Large intestine (tissue), 3 donors: ENCODE measurements around the gene RAD51B. TPM values are rescaled to one million over a fixed set of nuclear protein-coding genes. Genes with fewer than 3 reads are reported as not detected.

Experiments
- DNase-seq, 2 donors: peaks; one replicate each; pipeline versions ENCODE4 v3.0.0 to v3.0.0-alpha.2; 2013
- H3K27ac ChIP-seq: one replicate; pipeline ENCODE4 v1.5.1; 2013; ENCODE audit warnings: low read length
- H3K27me3 ChIP-seq: 2 replicates; pipeline ENCODE4 v1.6.1; 2013; ENCODE audit warnings: low read length; ENCODE audit not compliant: control insufficient read depth, insufficient read depth
- H3K36me3 ChIP-seq: 2 replicates; pipeline ENCODE4 v1.6.1; 2013; ENCODE audit warnings: low read length; ENCODE audit not compliant: control insufficient read depth, insufficient read depth
- H3K4me1 ChIP-seq: one replicate; pipeline ENCODE4 v1.6.1; 2013; ENCODE audit warnings: low read length; ENCODE audit not compliant: control insufficient read depth, insufficient read depth
- H3K4me3 ChIP-seq: one replicate; pipeline ENCODE4 v1.5.1; 2013; ENCODE audit warnings: low read length
- H3K9me3 ChIP-seq: one replicate; pipeline ENCODE4 v1.6.1; 2013; ENCODE audit warnings: mild to moderate bottlenecking, low read depth, low read length, moderate library complexity; ENCODE audit not compliant: control insufficient read depth
- WGBS: methylation state at CpG from one replicate; pipeline ENCODE4 v1.1.5; 2013; ENCODE audit warnings: low lambda C conversion rate; ENCODE audit not compliant: insufficient coverage; 5-methylcytosine and 5-hydroxymethylcytosine counted together
- polyA plus RNA-seq: library from polyadenylated mRNA; unstranded; fragments of 120-200 nt; gene quantifications from one replicate; pipeline ENCODE4 v1.2.1, GENCODE V29; 2013

Gene RAD51B
- polyA plus RNA-seq, 1 donor = 6.4 TPM

- Histone ChIP-seq H3K27ac (peak overlapping the region; percentile 92), H3K4me1 (peaks cover 49% of the 10 kb centered on the region), H3K4me3 (no peak overlapping the region), H3K27me3 (no peaks in the 10 kb centered on the region), H3K36me3 (no peaks in the 10 kb centered on the region), H3K9me3 (no peaks in the 10 kb centered on the region)
- WGBS = no CpG with 5 or more reads among the region's 7 CpGs
- peak; percentile 84 to 91 for DNase-seq
Observed at GRCh38 chr14:68392393-68393141, 573.0 kb downstream of the RAD51B start.

GRCh38 chr14:68393259-68393658 lies 573.7 kb downstream of the RAD51B start:
- peak overlapping the region; percentile 92 for H3K27ac ChIP-seq
- H3K4me3 ChIP-seq = no peak overlapping the region
- peaks cover 56% of the 10 kb centered on the region for H3K4me1 ChIP-seq
- no peak for DNase-seq
- H3K36me3 ChIP-seq = no peaks in the 10 kb centered on the region
- H3K9me3 ChIP-seq = no peaks in the 10 kb centered on the region
- no CpG with 5 or more reads among the region's 7 CpGs for WGBS
- H3K27me3 ChIP-seq = no peaks in the 10 kb centered on the region

- no CpG with 5 or more reads among the region's 6 CpGs for WGBS
- Histone ChIP-seq H3K36me3 (no peaks in the 10 kb centered on the region), H3K27ac (peak overlapping the region; percentile 92), H3K4me3 (no peak overlapping the region), H3K4me1 (peaks cover 58% of the 10 kb centered on the region), H3K9me3 (no peaks in the 10 kb centered on the region), H3K27me3 (no peaks in the 10 kb centered on the region)
- DNase-seq = no peak
Observed at GRCh38 chr14:68394118-68394763, 574.7 kb downstream of the RAD51B start.

- peaks cover 58% of the 10 kb centered on the region for H3K4me1 ChIP-seq
- no peaks in the 10 kb centered on the region for H3K36me3 ChIP-seq
- H3K27me3 ChIP-seq = no peaks in the 10 kb centered on the region
- no peak overlapping the region for H3K4me3 ChIP-seq
- peak overlapping the region; percentile 92 for H3K27ac ChIP-seq
- 71% methylated on average over 1 of the region's 11 CpGs for WGBS
- H3K9me3 ChIP-seq = no peaks in the 10 kb centered on the region
- DNase-seq = no peak
Observed at GRCh38 chr14:68394764-68395143, 575.2 kb downstream of the RAD51B start.

GRCh38 chr14:68395604-68396003 lies 576.0 kb downstream of the RAD51B start:
- H3K4me1 ChIP-seq = peaks cover 58% of the 10 kb centered on the region
- no peaks in the 10 kb centered on the region for H3K36me3 ChIP-seq
- no peak overlapping the region for H3K4me3 ChIP-seq
- WGBS = 100% methylated on average over 1 of the region's 4 CpGs
- H3K27ac ChIP-seq = no peak overlapping the region
- no peaks in the 10 kb centered on the region for H3K27me3 ChIP-seq
- H3K9me3 ChIP-seq = no peaks in the 10 kb centered on the region
- no peak for DNase-seq

- Histone ChIP-seq H3K27me3 (no peaks in the 10 kb centered on the region), H3K4me1 (peaks cover 58% of the 10 kb centered on the region), H3K27ac (no peak overlapping the region), H3K4me3 (no peak overlapping the region), H3K9me3 (no peaks in the 10 kb centered on the region), H3K36me3 (no peaks in the 10 kb centered on the region)
- 97% methylated on average over 3 of the region's 3 CpGs for WGBS
- DNase-seq = no peak
Observed at GRCh38 chr14:68396461-68396860, 576.9 kb downstream of the RAD51B start.

- peak; percentile 88 to 91 for DNase-seq
- WGBS = no CpG with 5 or more reads among the region's 6 CpGs
- no peaks in the 10 kb centered on the region for H3K27me3 ChIP-seq
- H3K4me3 ChIP-seq = no peak overlapping the region
- no peaks in the 10 kb centered on the region for H3K36me3 ChIP-seq
- peaks cover 49% of the 10 kb centered on the region for H3K4me1 ChIP-seq
- peak overlapping the region; percentile 73 for H3K27ac ChIP-seq
- no peaks in the 10 kb centered on the region for H3K9me3 ChIP-seq
Observed at GRCh38 chr14:68397371-68397811, 577.8 kb downstream of the RAD51B start.

- H3K27me3 ChIP-seq = no peaks in the 10 kb centered on the region
- DNase-seq = no peak
- H3K4me3 ChIP-seq = no peak overlapping the region
- WGBS = 20% methylated on average over 1 of the region's 6 CpGs
- no peaks in the 10 kb centered on the region for H3K36me3 ChIP-seq
- no peaks in the 10 kb centered on the region for H3K9me3 ChIP-seq
- H3K4me1 ChIP-seq = peaks cover 45% of the 10 kb centered on the region
- peak overlapping the region; percentile 73 for H3K27ac ChIP-seq
Observed at GRCh38 chr14:68397822-68398221, 578.2 kb downstream of the RAD51B start.

- Histone ChIP-seq H3K9me3 (no peaks in the 10 kb centered on the region), H3K27me3 (no peaks in the 10 kb centered on the region), H3K36me3 (no peaks in the 10 kb centered on the region), H3K4me1 (peaks cover 39% of the 10 kb centered on the region), H3K4me3 (no peak overlapping the region), H3K27ac (peak overlapping the region; percentile 73)
- no CpG with 5 or more reads among the region's 2 CpGs for WGBS
- no peak for DNase-seq
Observed at GRCh38 chr14:68398370-68398769, 578.8 kb downstream of the RAD51B start.

- no peak overlapping the region for H3K27ac ChIP-seq
- 75% methylated on average over 2 of the region's 2 CpGs for WGBS
- H3K4me1 ChIP-seq = peaks cover 26% of the 10 kb centered on the region
Observed at GRCh38 chr14:68399971-68400370, 580.4 kb downstream of the RAD51B start.

More at GRCh38 chr14:68399971-68400370, 580.4 kb downstream of the RAD51B start:
- Histone ChIP-seq H3K27me3 (no peaks in the 10 kb centered on the region), H3K36me3 (no peaks in the 10 kb centered on the region), H3K9me3 (no peaks in the 10 kb centered on the region), H3K4me3 (no peak overlapping the region)
- no peak for DNase-seq
